Hepatocyte (in vitro differentiated cells): Measurements from ENCODE around the gene ULK4.

ENCODE experiments used
- CTCF ChIP-seq: fragments of 200-600 bp; sonication (generic); IDR thresholded peaks from 2 replicates; pipeline ENCODE4 v1.5.1; 2016; ENCODE audit warnings: antibody characterized with exemption, mild to moderate bottlenecking; ENCODE audit not compliant: poor library complexity
- EZH2 ChIP-seq: fragments of 200-600 bp; sonication (generic); IDR thresholded peaks from 2 replicates; pipeline ENCODE4 v1.6.1; 2016; ENCODE audit warnings: antibody characterized with exemption, mild to moderate bottlenecking, borderline replicate concordance

GRCh38 chr3:42002790-42003189, 40.9 kb upstream of the ULK4 start:
- no peak for TF ChIP-seq CTCF
- no peak for TF ChIP-seq EZH2
